GM19438 (cell line): ENCODE data around the gene PDZRN4.
"Not testable (repeated sequence)": the region's sequence is repeated elsewhere in the genome, so short reads cannot be mapped to it uniquely, and the experiment has no call there.

Source experiments
- ATAC-seq: cut with Tn5 transposase; IDR thresholded peaks from one replicate; pipeline ENCODE4 v1.9.1; 2021; ENCODE audit warnings: low read depth; ENCODE audit not compliant: unreplicated experiment

PDZRN4 gene

DNA sequence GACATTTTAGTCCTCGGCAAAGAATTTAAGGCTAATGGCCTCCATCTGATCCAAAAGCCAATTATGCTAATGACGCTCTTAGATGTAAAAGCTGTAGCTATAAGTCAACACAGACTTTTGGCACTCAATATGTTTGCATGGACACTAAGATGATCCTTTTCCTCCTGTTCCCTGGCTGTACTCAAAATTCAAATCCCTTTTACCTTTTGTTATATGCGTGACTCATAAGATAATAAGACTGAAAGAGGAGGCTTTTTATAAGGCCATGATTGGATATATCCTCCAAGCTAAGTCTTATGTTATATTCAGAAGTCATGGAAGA is 89.8 kb downstream of the PDZRN4 start:
- ATAC-seq, result no peak

DNA sequence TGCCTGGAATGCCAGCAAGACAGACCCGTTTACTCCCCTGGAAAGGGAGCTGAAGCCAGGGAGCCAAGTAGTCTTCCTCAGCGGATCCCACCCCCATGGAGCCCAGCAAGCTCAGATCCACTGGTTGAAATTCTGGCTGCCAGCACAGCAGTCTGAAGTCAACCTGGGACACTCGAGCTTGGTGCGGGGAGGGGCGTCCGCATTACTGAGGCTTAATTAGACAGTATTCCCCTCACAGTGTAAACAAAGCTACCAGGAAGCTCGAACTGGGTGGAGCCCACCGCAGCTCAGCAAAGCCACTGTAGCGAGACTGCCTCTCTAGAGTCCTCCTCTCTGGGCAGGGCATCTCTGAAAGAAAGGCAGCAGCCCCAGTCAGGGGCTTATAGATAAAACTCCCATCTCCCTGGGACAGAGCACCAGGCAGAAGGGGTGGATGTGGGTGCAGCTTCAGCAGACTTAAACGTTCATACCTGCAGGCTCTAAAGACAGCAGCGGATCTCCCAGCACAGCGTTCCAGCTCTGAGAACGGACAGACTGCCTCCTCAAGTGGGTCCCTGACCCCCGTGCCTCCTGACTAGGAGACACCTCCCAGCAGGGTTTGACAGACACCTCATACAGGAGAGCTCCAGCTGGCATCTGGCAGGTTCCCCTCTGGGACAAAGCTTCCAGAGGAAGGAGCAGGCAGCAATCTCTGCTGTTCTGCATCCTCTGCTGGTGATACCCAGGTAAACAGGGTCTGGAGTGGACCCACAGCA is 92.4 kb downstream of the PDZRN4 start:
- not testable (repeated sequence) for ATAC-seq

DNA sequence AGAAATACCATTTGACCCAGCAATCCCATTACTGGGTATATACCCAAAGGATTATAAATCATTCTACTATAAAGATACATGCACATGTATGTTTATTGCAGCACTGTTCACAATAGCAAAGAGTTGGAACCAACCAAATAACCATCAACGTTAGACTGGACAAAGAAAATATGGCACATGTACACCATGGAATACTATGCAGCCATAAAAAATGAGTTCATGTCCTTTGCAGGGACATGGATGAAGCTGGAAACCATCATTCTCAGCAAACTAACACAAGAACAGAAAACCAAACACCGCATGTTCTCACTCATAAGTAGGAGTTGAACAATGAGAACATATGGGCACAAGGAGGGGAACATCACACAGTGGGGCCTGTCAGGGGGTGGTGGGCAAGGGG is 97.3 kb downstream of the PDZRN4 start:
- ATAC-seq, result not testable (repeated sequence)

DNA sequence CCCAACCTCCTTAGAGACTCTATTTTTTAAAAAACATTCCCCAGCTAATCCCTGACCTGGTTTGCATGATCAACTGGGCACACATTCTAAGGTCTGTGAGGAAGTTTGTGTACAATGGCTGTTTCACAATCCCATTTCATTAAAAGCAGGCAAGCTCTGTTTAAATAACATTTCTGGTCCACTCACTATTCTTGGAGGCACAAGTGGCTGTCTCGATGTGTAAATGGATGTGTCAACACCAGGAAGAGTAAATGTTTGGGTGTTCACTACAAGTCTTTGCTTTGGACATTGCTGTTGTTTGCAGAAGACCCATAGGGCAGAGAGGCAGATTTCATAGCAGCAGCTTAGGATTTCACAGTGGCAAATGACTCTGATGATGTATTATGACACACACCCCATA is 98.3 kb downstream of the PDZRN4 start:
- ATAC-seq, result no peak

DNA sequence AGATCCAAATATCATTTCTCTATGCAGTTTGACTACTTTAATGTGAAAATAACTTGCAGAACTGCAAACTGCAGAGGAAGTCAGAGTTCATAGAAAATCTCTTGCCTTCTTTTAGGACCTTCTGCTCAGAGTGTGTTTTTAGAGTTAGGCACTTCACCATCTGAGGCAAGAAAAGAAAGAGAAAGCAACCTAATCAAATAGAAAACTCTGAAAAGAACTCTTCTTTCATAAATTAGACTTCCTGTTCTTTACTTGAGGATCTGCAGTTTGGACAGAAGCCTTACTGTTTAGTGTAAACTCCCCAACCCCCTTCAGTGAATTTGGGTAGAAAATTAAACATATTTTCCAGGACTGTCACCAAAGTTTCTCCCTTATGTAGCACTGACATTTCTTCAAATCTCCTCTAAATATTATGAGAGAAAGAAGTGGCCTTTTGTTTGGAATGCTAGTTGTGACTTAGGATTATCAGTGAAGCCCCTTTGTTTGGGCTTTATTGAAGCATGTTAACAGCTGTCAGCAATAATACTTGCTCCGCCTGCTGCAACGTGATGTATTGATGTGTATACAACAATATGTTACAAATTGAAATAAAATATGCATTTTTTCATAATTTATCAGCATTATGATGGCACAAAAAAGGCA is 99.5 kb downstream of the PDZRN4 start:
- ATAC-seq, result no peak

DNA sequence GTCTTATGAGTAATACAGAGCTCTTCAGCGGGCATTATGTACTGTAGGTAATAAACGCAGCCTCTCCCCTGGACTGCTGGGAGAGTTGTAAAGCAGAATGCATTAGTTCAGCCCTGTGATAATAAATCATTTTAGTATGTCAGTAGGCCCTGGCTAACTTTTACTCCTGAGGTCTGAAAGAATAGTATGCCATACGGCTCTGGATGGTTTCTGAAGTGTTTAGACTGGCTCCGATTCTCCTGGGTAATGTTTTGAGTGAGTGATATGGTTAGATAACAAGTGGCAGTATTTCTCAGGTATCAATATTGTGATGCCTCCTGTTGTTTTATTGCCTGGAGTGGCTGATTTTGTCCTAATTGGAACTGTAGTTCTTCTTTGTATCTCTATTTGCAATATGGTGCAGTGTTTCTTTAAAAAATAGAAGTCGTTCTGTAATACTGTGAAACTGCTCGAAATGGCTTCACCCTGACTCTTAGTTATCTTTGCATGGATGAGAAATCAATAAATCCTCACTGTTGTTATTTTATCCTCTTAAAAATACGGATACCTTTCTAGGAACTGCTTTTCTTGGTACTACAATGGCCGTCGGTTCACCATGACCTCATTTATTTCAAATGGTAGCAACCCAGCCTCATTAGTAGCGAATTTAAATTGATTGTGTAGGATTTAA is 100.2 kb downstream of the PDZRN4 start:
- ATAC-seq, result no peak

DNA sequence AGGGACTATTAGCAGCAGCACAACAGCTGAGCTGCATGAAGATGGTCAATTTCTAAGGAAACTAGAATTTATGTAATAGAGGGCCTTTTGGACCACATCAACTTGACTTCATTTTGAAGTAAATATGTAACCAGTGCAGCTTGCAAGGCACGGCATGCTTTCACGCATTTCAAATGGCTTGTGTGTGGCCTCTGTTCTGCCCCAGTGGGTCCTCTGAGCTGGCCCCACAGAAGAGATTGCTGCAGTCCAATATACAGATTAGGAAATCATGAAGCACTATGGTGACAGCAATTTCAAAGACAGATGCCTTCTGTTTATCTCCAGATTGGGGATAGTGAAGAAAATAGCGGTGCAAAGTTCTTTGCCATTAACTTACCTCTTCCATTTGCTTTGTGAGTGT is 101.4 kb downstream of the PDZRN4 start:
- ATAC-seq, result no peak

DNA sequence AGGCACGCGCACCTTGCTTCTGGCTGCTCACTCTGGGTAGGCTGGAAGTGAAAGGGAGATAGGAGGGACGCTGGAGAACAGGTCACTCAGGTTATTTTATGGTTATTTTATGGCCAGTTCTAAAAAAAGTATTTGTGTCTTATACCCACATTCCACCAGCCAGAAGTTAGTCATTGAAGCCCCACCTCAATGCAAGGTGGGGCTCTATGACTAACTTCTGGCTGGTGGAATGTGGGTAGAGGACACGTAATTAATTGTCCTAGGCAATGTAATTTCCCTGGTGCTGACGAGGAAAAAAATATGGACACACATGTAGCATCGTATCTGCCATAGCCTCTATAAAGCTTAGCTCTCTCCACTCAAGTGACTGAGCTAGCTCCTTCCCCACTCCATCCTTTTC is 104.9 kb downstream of the PDZRN4 start:
- ATAC-seq, result no peak

DNA sequence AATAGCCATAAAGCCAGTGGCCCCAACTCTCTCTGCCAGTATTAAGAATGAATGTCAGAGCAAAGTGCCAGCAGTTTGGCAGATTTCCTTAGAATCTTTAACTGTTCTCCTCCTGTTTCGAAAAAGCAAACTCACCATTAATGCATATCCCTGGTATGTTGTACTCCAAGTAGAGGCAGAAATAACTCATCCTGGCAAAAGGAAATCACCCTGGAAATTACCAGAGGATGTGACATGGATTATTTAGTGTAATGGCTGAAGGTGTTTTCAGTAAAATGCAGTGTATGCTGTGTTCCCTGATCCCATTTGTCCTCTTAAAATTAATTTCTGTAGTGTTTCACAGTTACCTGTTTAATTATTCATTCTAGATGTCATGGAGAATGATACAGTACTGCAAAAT is 105.3 kb downstream of the PDZRN4 start:
- no peak for ATAC-seq

DNA sequence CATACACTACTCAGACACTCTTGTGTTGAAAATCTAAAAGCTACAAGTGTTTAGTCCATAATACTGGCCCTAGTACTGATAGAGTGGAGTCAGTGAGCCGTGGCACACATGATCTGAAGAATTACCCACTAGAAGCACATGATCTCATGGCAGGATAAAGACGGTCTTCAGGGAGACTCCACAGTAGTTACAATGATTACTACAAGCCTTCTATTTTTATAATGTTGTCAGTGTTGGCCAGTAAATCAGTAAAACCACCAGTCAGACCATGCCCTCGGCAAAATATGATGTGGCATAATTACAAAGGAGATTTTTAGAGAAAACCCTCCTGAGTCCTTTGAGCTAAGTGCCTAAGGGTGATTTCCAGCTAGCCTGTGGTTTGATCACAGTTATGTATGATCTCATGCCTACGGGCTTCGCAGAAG is 114.9 kb downstream of the PDZRN4 start:
- ATAC-seq, result no peak

DNA sequence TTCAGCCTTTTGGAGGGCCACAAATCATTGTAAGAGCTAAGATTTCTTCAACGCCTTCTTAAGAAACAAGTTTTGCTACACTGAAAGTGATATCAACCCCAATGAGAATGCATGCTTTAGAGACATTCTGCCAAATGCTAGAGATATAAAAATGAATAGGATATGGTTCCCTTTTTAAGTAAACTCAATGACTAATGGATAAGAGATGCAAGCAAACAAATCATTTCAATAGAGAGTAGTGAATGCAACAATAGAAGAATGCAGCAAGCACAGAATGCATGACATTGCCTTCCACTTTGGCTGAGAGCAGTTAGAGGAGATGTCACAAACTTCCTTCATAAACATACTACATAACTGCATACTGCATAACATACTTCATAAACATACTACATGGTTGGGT is 116.4 kb downstream of the PDZRN4 start:
- no peak for ATAC-seq

DNA sequence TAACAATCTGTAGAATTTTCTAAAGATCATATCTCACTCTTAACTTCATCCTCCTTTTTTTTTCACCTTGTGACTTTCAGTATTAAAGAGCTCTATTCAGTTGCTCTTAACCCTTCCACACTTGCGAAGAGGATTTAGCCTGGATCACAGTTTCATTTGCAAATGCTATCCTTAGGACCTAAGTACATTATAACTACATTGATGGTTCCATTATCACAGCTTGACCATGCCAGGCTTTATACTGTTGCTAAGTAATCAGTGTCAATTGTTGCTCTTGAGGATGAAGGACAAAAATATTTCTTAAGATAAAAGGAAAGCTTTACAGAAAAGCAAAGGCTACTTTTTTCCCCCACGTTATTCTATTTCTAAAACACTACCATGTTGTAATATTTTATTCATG is 122.2 kb downstream of the PDZRN4 start:
- no peak for ATAC-seq

DNA sequence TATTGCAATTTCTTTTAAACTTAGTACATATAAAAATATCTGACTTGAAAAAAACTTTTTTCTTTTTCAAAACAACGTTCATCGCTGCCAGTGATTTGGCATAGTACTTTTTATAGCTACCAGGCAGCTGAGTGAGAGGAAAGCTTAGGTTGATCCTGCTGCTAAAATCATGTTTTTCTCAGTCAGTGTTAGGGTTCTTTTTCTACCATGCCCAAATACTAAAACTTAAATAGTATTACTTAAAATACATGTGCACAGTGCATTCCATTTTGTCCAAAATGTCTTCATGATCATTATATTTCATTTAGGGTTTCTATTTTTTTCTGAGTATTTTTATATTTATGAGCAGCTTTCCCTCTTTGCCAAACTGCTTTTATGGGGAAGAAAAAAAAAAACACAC is 123.8 kb downstream of the PDZRN4 start:
- ATAC-seq, result no peak

DNA sequence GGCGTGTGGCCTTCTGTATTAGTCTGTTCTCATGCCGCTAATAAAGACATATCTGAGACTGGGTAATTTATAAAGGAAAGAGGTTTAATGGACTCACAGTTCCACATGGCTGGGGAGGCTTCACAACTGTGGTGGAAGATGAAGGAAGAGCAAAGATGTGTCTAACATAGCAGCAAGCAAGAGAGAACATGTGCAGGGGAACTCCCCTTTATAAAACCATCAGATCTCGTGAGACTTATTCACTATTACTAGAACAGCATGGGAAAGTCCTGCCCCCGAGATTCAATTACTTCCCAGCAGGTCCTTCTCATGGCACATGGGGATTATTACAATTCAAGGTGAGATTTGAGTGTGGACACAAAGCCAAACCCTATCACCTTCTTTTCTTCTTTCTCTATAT is 124.3 kb downstream of the PDZRN4 start:
- not testable (repeated sequence) for ATAC-seq

DNA sequence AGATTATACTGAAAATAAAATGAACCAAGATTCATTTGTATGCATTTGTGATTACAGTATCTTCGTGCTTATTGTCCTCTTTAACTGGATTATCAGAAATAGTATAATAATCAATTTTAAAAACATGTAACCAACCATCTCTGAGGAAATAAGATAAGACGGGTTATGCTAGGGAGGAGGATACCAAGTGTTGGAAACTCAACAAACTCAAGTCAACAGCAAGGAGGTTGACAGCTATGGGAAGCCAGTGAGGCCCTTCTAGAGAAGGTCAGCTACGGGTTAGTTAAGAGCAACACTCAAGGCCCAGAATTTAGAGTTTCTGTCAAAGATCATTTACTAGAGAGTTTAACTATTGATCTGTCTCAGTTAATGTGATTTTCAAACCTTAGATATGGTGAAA is 137.2 kb downstream of the PDZRN4 start:
- ATAC-seq, result no peak

DNA sequence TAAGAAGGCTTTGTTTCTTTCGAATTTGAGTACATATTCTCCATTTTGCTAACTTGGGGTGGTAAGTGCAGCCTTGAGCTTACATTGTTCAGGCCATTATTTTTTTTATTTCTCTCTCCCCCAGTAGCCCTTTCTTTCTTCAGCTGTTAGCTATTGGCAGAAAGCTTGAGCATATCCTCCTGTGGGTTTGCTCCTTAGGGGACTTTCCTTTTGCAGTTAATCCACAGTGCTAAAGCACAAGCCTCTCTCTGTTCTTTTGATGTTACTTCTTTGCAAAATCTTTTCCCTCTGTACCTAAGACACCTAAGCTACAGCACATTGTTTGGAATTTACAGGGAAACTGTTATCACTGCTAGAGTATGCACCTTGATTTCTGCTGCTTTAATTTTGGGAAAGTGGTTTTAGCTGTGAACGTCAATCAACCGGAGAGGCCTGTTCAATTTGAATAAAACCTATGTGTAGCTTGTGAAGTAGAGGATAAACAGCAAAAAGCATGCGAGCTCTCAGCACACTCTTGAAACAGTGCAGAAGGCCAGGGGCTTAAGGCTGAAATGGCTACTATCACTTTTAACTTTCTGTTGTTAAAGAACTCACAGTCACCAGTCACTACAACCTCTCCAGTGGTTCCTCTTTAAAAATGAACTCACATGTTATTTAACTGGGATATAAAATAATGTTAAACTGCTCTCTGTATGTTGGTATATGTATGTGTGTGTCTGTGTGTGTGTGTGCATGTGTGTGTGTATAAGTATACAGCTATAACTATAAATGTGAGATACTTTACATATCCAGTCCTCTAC is 139.2 kb downstream of the PDZRN4 start:
- ATAC-seq, result no peak

DNA sequence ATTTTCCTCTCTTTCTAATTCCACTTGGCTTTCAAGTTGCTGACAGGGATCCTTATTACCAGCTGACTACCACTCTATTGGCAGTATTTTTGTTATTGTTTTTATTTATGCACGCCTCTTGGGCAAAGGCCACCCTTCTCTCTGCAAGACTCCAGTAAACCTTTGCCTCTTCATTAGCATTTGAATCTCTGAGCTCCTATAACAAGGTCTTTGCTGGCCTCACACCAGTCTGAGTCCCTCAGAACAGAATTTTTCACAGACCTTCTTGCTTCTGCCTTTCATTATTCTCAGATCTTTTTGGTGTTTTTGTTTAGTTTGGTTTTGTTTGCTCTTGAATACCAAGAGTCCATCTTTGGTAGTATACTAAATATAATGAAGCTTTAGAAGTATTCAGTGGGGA is 145.9 kb downstream of the PDZRN4 start:
- ATAC-seq, result no peak

DNA sequence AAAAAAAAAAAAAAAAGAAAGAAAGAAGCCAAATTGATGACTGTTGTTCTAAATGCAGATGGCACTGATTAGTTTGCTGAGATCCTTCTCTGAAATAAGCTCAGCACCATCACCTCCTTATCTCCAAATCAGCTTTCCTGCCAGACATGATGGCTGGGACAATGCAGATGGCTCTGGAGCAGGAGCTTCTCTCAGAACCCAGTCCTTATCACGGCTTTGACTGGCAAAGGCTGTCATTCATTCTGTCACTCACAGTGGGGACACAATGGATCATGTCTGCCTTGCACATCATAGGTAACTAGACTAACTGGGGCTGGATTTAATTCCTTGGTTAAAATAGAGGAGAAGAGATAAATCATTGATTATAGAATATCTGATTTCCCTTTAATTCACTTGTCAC is 146.3 kb downstream of the PDZRN4 start:
- no peak for ATAC-seq

DNA sequence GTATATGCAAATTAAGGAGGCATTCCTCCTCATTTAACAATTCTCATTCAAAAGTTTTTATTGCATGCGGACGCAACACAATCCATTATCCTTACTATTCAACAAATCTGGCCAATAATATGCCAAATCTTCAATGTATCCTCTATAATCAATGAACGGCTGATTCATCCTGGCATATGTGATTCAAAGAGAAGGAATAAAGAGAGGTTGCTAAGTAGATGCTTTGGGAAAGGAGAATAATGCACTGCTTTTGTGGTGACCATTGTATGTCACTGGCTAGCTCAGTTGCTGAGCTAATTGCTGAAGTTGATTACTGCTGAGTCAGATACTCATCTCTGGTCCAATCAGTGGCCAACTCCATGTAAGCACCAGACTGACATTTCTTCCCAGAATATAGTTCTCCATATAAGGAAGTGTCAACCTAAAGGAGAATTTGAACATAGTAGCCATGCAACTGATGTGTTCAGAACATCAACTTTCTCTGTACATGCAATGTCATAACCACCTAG is 148.0 kb downstream of the PDZRN4 start:
- no peak for ATAC-seq

DNA sequence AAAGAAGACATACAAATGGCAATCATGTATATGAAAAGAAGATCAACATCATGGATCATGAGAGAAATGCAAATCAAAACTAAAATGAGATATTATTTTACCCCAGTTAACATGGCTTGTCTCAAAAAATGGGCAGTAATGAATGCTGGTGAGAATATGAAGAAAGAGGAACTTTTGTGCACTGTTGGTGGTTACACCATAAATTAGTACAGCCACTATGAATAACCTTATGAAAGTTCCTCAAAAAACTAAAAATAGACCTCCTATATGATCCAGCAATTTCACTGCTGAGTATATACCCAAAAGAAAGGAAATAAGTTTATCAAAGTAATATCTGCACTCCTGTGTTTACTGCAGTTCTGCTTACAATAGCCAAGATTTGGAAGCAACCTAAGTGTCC is 151.7 kb downstream of the PDZRN4 start:
- no peak for ATAC-seq
